H1 (cell line): ENCODE data around the gene ASGR2. TPM values are rescaled to one million over a fixed set of nuclear protein-coding genes. Genes with fewer than 3 reads are reported as not detected.

ENCODE experiments used
- CTCF ChIA-PET: fragments of 300-600 bp; sonication (Branson Sonifier 250); formaldehyde crosslinking; loops from one replicate; lab custom pipeline; 2021; ENCODE audit not compliant: partially characterized antibody; lab: Charles Lee
- POLR2A ChIA-PET: fragments of 300-600 bp; sonication (Branson Sonifier 250); formaldehyde crosslinking; loops from one replicate; lab custom pipeline; 2021; ENCODE audit warnings: inconsistent platforms; ENCODE audit not compliant: partially characterized antibody; lab: Charles Lee
- DNase-seq, 2 experiments: peaks; one replicate each; pipeline versions ENCODE4 v3.0.0 to v3.0.0-alpha.2; 2010 to 2022; ENCODE audit warnings: low spot score in 2 of 2, low read depth in 1 of 2, mixed read lengths in 1 of 2
- FAIRE-seq: peaks from 2 replicates; lab custom pipeline; 2011; peaks lifted over from hg19 to GRCh38; lab: Jason Lieb, UNC
- H2AFZ ChIP-seq: 2 replicates; pipeline ENCODE4 v1.8.1; 2012; ENCODE audit warnings: low read length, inconsistent platforms
- H2AK5ac ChIP-seq: 2 replicates; pipeline ENCODE4 v1.6.1; 2013; ENCODE audit warnings: low read depth, low read length
- H2BK120ac ChIP-seq: replicated peaks from 2 replicates; pipeline ENCODE3; 2013; ENCODE audit warnings: low read depth, low read length, inconsistent platforms
- H2BK12ac ChIP-seq: 2 replicates; pipeline ENCODE4 v1.6.1; 2013; ENCODE audit warnings: low read depth, low read length
- H2BK15ac ChIP-seq: 2 replicates; pipeline ENCODE4 v1.6.1; 2013; ENCODE audit warnings: low read length
- H2BK20ac ChIP-seq: 2 replicates; pipeline ENCODE4 v1.6.1; 2013; ENCODE audit warnings: low read length
- H2BK5ac ChIP-seq: 2 replicates; pipeline ENCODE4 v1.6.1; 2013; ENCODE audit warnings: low read depth, low read length
- H3K14ac ChIP-seq: 2 replicates; pipeline ENCODE4 v1.6.1; 2013; ENCODE audit warnings: inconsistent platforms; ENCODE audit not compliant: insufficient read length
- H3K18ac ChIP-seq: 2 replicates; pipeline ENCODE4 v1.6.1; 2013; ENCODE audit warnings: low read length; ENCODE audit errors: extremely low read depth
- H3K23ac ChIP-seq: 2 replicates; pipeline ENCODE4 v1.6.1; 2013; ENCODE audit warnings: inconsistent platforms; ENCODE audit not compliant: insufficient read length
- H3K23me2 ChIP-seq: 2 replicates; pipeline ENCODE4 v1.6.1; 2013; ENCODE audit warnings: low read depth, low read length
- H3K27ac ChIP-seq: 2 replicates; pipeline ENCODE4 v1.6.1; 2011; ENCODE audit warnings: low read depth, low read length, inconsistent platforms
- H3K27me3 ChIP-seq, 4 experiments: replicated peaks in 1 of 4; 1 replicate in 1 of 4; 2 replicates in 3 of 4; pipeline versions ENCODE4 v1.6.1 to v1.8.1; 2011 to 2013; ENCODE audit warnings: low read length in 3 of 4, mild to moderate bottlenecking in 3 of 4, inconsistent platforms in 2 of 4, mixed read lengths in 2 of 4, moderate library complexity in 1 of 4; ENCODE audit not compliant: control insufficient read depth in 3 of 4, insufficient read depth in 3 of 4; ENCODE audit errors: extremely low read depth in 1 of 4
- H3K36me3 ChIP-seq, 4 experiments: 2 replicates each; pipeline versions ENCODE4 v1.6.1 to v1.8.1; 2011 to 2013; ENCODE audit warnings: mild to moderate bottlenecking in 4 of 4, low read length in 3 of 4, moderate library complexity in 2 of 4, control low read depth in 1 of 4, inconsistent platforms in 1 of 4; ENCODE audit not compliant: insufficient read depth in 4 of 4, control insufficient read depth in 2 of 4
- H3K4ac ChIP-seq: replicated peaks from 2 replicates; pipeline ENCODE3; 2013; ENCODE audit warnings: low read length, low read depth, mixed read lengths, inconsistent platforms; ENCODE audit not compliant: insufficient read length
- H3K4me1 ChIP-seq, 4 experiments: replicated peaks in 1 of 4; 1 replicate in 1 of 4; 2 replicates in 3 of 4; pipeline versions ENCODE4 v1.6.1 to v1.8.1; 2011 to 2013; ENCODE audit warnings: low read length in 3 of 4, inconsistent platforms in 2 of 4, mixed read lengths in 1 of 4; ENCODE audit not compliant: insufficient read depth in 4 of 4, control insufficient read depth in 3 of 4
- H3K4me2 ChIP-seq, 2 experiments: 2 replicates each; pipeline versions ENCODE4 v1.6.1 to v1.8.1; 2011 to 2013; ENCODE audit warnings: low read depth in 2 of 2, low read length in 2 of 2, control low read depth in 1 of 2, inconsistent platforms in 1 of 2, mild to moderate bottlenecking in 1 of 2; ENCODE audit not compliant: insufficient read depth in 1 of 2
- H3K4me3 ChIP-seq, 4 experiments: fragments of 200-600, 300-600 bp in 1 of 4; sonication (generic), shearing (Covaris generic), sonication (Bioruptor Twin) in 1 of 4; 2 replicates each; pipeline versions ENCODE4 v1.5.1 to v1.8.1; 2011 to 2016; ENCODE audit warnings: low read length in 4 of 4, low read depth in 3 of 4, control low read depth in 2 of 4, inconsistent platforms in 2 of 4, mild to moderate bottlenecking in 2 of 4, mixed read lengths in 1 of 4, moderate library complexity in 1 of 4; ENCODE audit not compliant: insufficient read depth in 2 of 4; ENCODE audit errors: extremely low read depth in 1 of 4
- H3K56ac ChIP-seq: replicated peaks from 2 replicates; pipeline ENCODE3; 2013; ENCODE audit warnings: low read depth, mild to moderate bottlenecking, mixed read lengths, low read length, inconsistent platforms; ENCODE audit not compliant: insufficient read length
- H3K79me1 ChIP-seq: 2 replicates; pipeline ENCODE4 v1.6.1; 2013; ENCODE audit warnings: low read depth, low read length, control low read depth
- H3K79me2 ChIP-seq, 2 experiments: 2 replicates each; pipeline versions ENCODE4 v1.6.1 to v1.8.1; 2012 to 2013; ENCODE audit warnings: low read length in 2 of 2, mild to moderate bottlenecking in 2 of 2, inconsistent platforms in 1 of 2; ENCODE audit not compliant: insufficient read depth in 2 of 2, control insufficient read depth in 1 of 2
- H3K9ac ChIP-seq, 4 experiments: replicated peaks in 1 of 4; 1 replicate in 1 of 4; 2 replicates in 3 of 4; pipeline versions ENCODE4 v1.6.1 to v1.8.1; 2011 to 2013; ENCODE audit warnings: low read depth in 3 of 4, low read length in 3 of 4, control low read depth in 2 of 4, mild to moderate bottlenecking in 2 of 4, moderate library complexity in 2 of 4, inconsistent platforms in 1 of 4; ENCODE audit errors: extremely low read depth in 1 of 4
- H3K9me3 ChIP-seq, 2 experiments: 2 replicates each; pipeline versions ENCODE4 v1.6.1 to v1.8.1; 2012 to 2013; ENCODE audit warnings: mild to moderate bottlenecking in 2 of 2, moderate library complexity in 2 of 2, control low read depth in 1 of 2, inconsistent platforms in 1 of 2, low read depth in 1 of 2, low read length in 1 of 2, mixed read lengths in 1 of 2; ENCODE audit not compliant: insufficient read depth in 2 of 2
- H4K20me1 ChIP-seq, 2 experiments: replicated peaks in 1 of 2; 2 replicates each; pipeline versions ENCODE3 to v1.8.1; 2011 to 2013; ENCODE audit warnings: inconsistent platforms in 2 of 2, low read length in 2 of 2, mild to moderate bottlenecking in 1 of 2; ENCODE audit not compliant: insufficient read depth in 2 of 2, control insufficient read depth in 1 of 2
- H4K5ac ChIP-seq: 2 replicates; pipeline ENCODE4 v1.6.1; 2013; ENCODE audit warnings: low read length, low read depth, mixed read lengths, inconsistent platforms; ENCODE audit not compliant: insufficient read length
- H4K8ac ChIP-seq: 2 replicates; pipeline ENCODE4 v1.8.0; 2013; ENCODE audit warnings: mild to moderate bottlenecking, moderate library complexity, low read length, inconsistent platforms; ENCODE audit not compliant: insufficient read depth; ENCODE audit errors: extremely low read depth
- H4K91ac ChIP-seq: replicated peaks from 2 replicates; pipeline ENCODE3; 2013; ENCODE audit warnings: low read length, mixed read lengths, inconsistent platforms; ENCODE audit not compliant: insufficient read length
- JUN ChIP-seq: IDR thresholded peaks from 2 replicates; pipeline ENCODE4 v1.6.1; 2011; ENCODE audit warnings: low read depth, mild to moderate bottlenecking, improper control_type of control experiment, low read length
- KDM5A ChIP-seq: fragments of 200-600 bp; IDR thresholded peaks from 2 replicates; pipeline ENCODE4 v1.7.1; 2012; ENCODE audit warnings: mild to moderate bottlenecking, low read length, inconsistent platforms, mixed read lengths
- RAD21 ChIP-seq, 2 experiments: IDR thresholded peaks in 1 of 2; conservative IDR thresholded peaks in 1 of 2; 2 replicates each; pipeline ENCODE4 v1.6.1; 2011; ENCODE audit warnings: low read depth in 2 of 2, low read length in 2 of 2, improper control_type of control experiment in 1 of 2, inconsistent platforms in 1 of 2, mild to moderate bottlenecking in 1 of 2, moderate library complexity in 1 of 2
- SIRT6 ChIP-seq: IDR thresholded peaks from one replicate; pipeline ENCODE4 v1.7.1; 2012; ENCODE audit warnings: low read length, inconsistent platforms
- WGBS, 2 experiments: shearing (Covaris generic) in 1 of 2; methylation state at CpG; one replicate each; pipeline versions ENCODE4 v1.1.6 to v1.1.7; 2013 to 2015; ENCODE audit warnings: low lambda C conversion rate in 2 of 2, mixed read lengths in 2 of 2, inconsistent platforms in 1 of 2, low coverage in 1 of 2, missing lambda C conversion rate in 1 of 2; ENCODE audit not compliant: insufficient replicate concordance in 2 of 2, insufficient coverage in 1 of 2, insufficient read length in 1 of 2; ENCODE audit errors: extremely low coverage in 1 of 2, missing lambda C conversion rate in 1 of 2; 5-methylcytosine and 5-hydroxymethylcytosine counted together
- polyA plus RNA-seq, 7 experiments: library from polyadenylated mRNA; depleted of rRNA in 3 of 7; stranded (reverse) in 5 of 7; unstranded in 2 of 7; fragments of >200 nt in 5 of 7; fragments of 200-250 nt in 2 of 7; gene quantifications; 1 replicate in 5 of 7; 2 replicates in 1 of 7; 4 replicates in 1 of 7; pipeline versions ENCODE4 v1.2.1 to v1.2.3, GENCODE V29; 2011 to 2013; ENCODE audit warnings: missing spikeins in 2 of 7, mixed read lengths in 2 of 7
- total RNA-seq: library from RNA; stranded (reverse); fragmentation: NEBNext Ultra II Directional; extraction: Animal tissue kit (Norgen Biotek cat#: 25700); gene quantifications from 2 replicates; pipeline ENCODE4 v1.2.1, GENCODE V29; 2021

ASGR2 gene
- total and polyA plus RNA-seq, 2 of the 8 experiments (the other 6 are each of a cell fraction or from before 2014, with no cell fraction given), result 0.91 TPM; not detected in 1

DNA sequence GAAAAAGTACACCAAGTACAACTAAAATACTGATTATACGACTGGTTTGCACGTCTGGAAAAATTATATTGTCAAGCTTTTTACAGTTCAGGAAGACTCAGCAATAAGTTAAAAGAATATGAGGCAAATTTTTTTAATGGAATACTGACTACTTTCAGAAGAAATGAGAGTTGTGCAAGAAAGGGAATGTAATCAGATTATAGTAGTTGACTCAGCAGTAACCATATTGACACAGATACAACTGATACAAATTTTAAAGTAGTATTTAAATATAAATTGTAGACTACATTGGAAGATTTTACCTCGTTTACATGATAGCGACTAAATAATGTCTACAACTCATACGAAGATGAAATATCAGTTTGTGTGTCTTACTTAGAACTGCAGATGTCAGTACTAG is 16.7 kb downstream of the ASGR2 start:
- ChIA-PET POLR2A (no interaction called here), CTCF (interaction anchor here (0.8 to 1.6 kb wide), 5 partner anchors 8 to 67 kb away, joined by 3 to 5 read pairs (median 4); no protein-coding TSS in a partner anchor)
- Histone ChIP-seq H3K27me3 (no peaks in the 10 kb centered on the region; a peak in 1 of 7 replicates), H3K79me1 (no peaks in the 10 kb centered on the region), H3K56ac (no peak overlapping the region), H3K18ac (no peak overlapping the region), H3K4me1 (no peaks in the 10 kb centered on the region), H3K9me3 (no peaks in the 10 kb centered on the region; a peak in 1 of 4 replicates), H3K4me3 (no peak overlapping the region), H2BK5ac (no peak overlapping the region), H3K4ac (no peak overlapping the region), H2BK120ac (no peak overlapping the region), H3K14ac (no peak overlapping the region), H3K79me2 (no peaks in the 10 kb centered on the region), H3K27ac (no peak overlapping the region), H3K9ac (no peak overlapping the region), H2BK15ac (no peak overlapping the region), H2AFZ (no peak overlapping the region), H3K4me2 (no peak overlapping the region), H3K23me2 (no peaks in the 10 kb centered on the region), H2BK20ac (no peak overlapping the region), H4K20me1 (no peaks in the 10 kb centered on the region), H2AK5ac (no peak overlapping the region), H4K8ac (no peak overlapping the region), H2BK12ac (no peak overlapping the region), H4K5ac (no peak overlapping the region), H4K91ac (no peak overlapping the region), H3K23ac (no peak overlapping the region), H3K36me3 (no peaks in the 10 kb centered on the region)
- no peak for FAIRE-seq
- WGBS, 2 experiments, result 76% methylated on average over 5 of the region's 5 CpGs; no CpG with 5 or more reads in 1 of the 2 experiments
- no peak for TF ChIP-seq JUN
- TF ChIP-seq SIRT6, result no peak
- no peak for TF ChIP-seq RAD21 (IDR thresholded peaks at IDR 0.05 in 1 of 2, conservative IDR thresholded peaks at IDR 0.05 in 1 of 2; ENCODE audit: low read depth in 2 of 2, low read length in 2 of 2)
- no peak for TF ChIP-seq KDM5A
- DNase-seq, result no peak
